ENCODE data around the gene TTYH1. TPM values are rescaled to one million over a fixed set of nuclear protein-coding genes. Genes with fewer than 3 reads are reported as not detected.

Gene TTYH1
- total and polyA plus RNA-seq, 3 donors from 2014 or later: 126 to 248 (median 226) TPM

- no peak for TF ChIP-seq POLR2A (IDR thresholded peaks at IDR 0.05)
- TF ChIP-seq, protein P1, sequence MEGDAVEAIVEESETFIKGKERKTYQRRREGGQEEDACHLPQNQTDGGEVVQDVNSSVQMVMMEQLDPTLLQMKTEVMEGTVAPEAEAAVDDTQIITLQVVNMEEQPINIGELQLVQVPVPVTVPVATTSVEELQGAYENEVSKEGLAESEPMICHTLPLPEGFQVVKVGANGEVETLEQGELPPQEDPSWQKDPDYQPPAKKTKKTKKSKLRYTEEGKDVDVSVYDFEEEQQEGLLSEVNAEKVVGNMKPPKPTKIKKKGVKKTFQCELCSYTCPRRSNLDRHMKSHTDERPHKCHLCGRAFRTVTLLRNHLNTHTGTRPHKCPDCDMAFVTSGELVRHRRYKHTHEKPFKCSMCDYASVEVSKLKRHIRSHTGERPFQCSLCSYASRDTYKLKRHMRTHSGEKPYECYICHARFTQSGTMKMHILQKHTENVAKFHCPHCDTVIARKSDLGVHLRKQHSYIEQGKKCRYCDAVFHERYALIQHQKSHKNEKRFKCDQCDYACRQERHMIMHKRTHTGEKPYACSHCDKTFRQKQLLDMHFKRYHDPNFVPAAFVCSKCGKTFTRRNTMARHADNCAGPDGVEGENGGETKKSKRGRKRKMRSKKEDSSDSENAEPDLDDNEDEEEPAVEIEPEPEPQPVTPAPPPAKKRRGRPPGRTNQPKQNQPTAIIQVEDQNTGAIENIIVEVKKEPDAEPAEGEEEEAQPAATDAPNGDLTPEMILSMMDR (IDR thresholded peaks at IDR 0.05): peak; percentile 58 to 83 (median 64)
- Histone ChIP-seq H3K27me3 (no peaks in the 10 kb centered on the region), H3K36me3 (ENCODE audit: low read depth, missing control alignments) (no peaks in the 10 kb centered on the region), H3K4me3 (no peak overlapping the region), H3K9me3 (no peaks in the 10 kb centered on the region), H3K27ac (no peak overlapping the region), H3K4me1 (peaks cover 12% of the 10 kb centered on the region)
- WGBS, 2 donors: 36 to 38% methylated on average over 7 of the region's 7 CpGs
- intact Hi-C loops (cut with DNase I; ENCODE audit: low total_unique reads): no loop called here
- DNase-seq: peak; percentile 63
Measured at GRCh38 chr19:54390942-54391577, 24.2 kb upstream of the TTYH1 start.

DNA sequence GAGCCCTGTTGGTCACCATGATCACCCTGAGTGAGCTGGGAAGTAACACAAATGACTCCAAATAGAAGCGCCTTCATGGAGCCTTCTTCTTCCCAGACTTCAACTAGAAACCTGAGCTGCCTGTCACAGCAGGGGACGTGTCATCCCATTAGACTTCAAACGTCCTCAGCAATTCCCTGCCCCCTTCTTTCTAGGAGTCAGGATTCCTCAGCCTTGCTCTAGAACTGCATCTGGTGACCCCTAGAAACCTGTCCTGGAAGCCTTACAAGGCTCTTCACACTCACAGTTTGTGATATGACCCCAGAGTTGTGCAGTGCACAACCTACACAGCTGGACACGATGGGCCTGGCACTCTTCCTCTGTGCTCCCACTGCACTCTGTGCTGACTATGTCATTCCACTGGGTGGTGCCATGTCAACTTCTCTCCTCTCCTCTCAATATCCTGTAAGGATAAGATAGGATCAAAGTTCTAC, 23.6 kb upstream of the TTYH1 start:
- intact Hi-C loops (cut with DNase I; ENCODE audit: low total_unique reads): no loop called here
- DNase-seq: peak; percentile 33
- Histone ChIP-seq H3K36me3 (ENCODE audit: low read depth, missing control alignments) (no peaks in the 10 kb centered on the region), H3K4me3 (no peak overlapping the region), H3K9me3 (no peaks in the 10 kb centered on the region), H3K27me3 (no peaks in the 10 kb centered on the region), H3K27ac (no peak overlapping the region), H3K4me1 (peaks cover 12% of the 10 kb centered on the region)
- WGBS, 2 donors: 46 to 51% methylated on average over 4 of the region's 4 CpGs
- TF ChIP-seq, protein P1 (IDR thresholded peaks at IDR 0.05): no peak
- no peak for TF ChIP-seq POLR2A (IDR thresholded peaks at IDR 0.05)

DNA sequence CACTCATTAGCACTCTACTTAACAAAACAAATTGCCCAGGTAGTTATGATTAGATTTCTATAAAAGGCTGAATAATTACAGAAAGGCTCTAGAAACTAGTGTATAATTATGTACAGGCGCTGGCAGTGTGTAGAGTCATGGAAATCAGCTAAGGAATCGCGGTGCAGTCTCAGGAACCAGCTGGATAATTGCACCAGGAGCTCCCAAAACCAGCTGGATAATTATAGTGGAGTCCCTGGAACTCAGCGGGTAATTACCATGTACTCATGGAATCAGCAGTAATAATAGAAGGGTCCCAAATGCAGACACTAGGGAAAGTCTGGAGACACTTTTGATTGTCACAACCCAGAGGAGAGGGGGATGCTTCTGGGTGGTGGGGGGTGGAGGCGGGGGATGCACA, 23.2 kb upstream of the TTYH1 start:
- intact Hi-C loops (cut with DNase I; ENCODE audit: low total_unique reads): no loop called here
- no peak for DNase-seq
- 67 to 86% methylated on average over 5 of the region's 5 CpGs for WGBS, 2 donors

GRCh38 chr19:54393381-54393780, 21.9 kb upstream of the TTYH1 start:
- no peaks in the 10 kb centered on the region for H3K9me3 ChIP-seq
- intact Hi-C loops (cut with DNase I; ENCODE audit: low total_unique reads): no loop called here
- H3K4me3 ChIP-seq: peak overlapping the region in 1 of 2 donors; percentile 3
- no peak for DNase-seq
- 27 to 46% methylated on average over 16 of the region's 16 CpGs for WGBS, 2 donors
- no peak for TF ChIP-seq POLR2A (IDR thresholded peaks at IDR 0.05)
- TF ChIP-seq, protein P1 (IDR thresholded peaks at IDR 0.05): no peak
- H3K27me3 ChIP-seq: no peaks in the 10 kb centered on the region
- no peaks in the 10 kb centered on the region for H3K36me3 ChIP-seq (ENCODE audit: low read depth, missing control alignments)
- peaks cover 5% of the 10 kb centered on the region for H3K4me1 ChIP-seq
- no peak overlapping the region for H3K27ac ChIP-seq

More for the DNA sequence above, 23.2 kb upstream of the TTYH1 start:
- TF ChIP-seq, protein P1 (IDR thresholded peaks at IDR 0.05): no peak
- no peak for TF ChIP-seq POLR2A (IDR thresholded peaks at IDR 0.05)
- peaks cover 12% of the 10 kb centered on the region for H3K4me1 ChIP-seq
- H3K36me3 ChIP-seq (ENCODE audit: low read depth, missing control alignments): no peaks in the 10 kb centered on the region
- H3K9me3 ChIP-seq: no peaks in the 10 kb centered on the region
- H3K27ac ChIP-seq: no peak overlapping the region
- H3K27me3 ChIP-seq: no peaks in the 10 kb centered on the region
- no peak overlapping the region for H3K4me3 ChIP-seq

- intact Hi-C loops (cut with DNase I; ENCODE audit: low total_unique reads): no loop called here
- Histone ChIP-seq H3K4me3 (no peak overlapping the region), H3K27ac (no peak overlapping the region), H3K9me3 (no peaks in the 10 kb centered on the region), H3K36me3 (ENCODE audit: low read depth, missing control alignments) (no peaks in the 10 kb centered on the region), H3K4me1 (no peaks in the 10 kb centered on the region), H3K27me3 (no peaks in the 10 kb centered on the region)
- 81 to 85% methylated on average over 8 of the region's 8 CpGs for WGBS, 2 donors
- no peak for TF ChIP-seq POLR2A (IDR thresholded peaks at IDR 0.05)
- TF ChIP-seq, protein P1 (IDR thresholded peaks at IDR 0.05): no peak
- no peak for DNase-seq
Measured at GRCh38 chr19:54395685-54396084, 19.6 kb upstream of the TTYH1 start.

Data from testis (tissue), 3 donors.